ENCODE measurements around the gene RFC1.
"Not testable (repeated sequence)": the region's sequence is repeated elsewhere in the genome, so short reads cannot be mapped to it uniquely, and the experiment has no call there.

The RFC1 gene

GRCh38 chr4:39305912-39306677 lies 60.1 kb downstream of the RFC1 start:
- DNase-seq (ENCODE audit: low read depth) = no peak

- DNase-seq (ENCODE audit: low read depth) = no peak
These were observed 61.5 kb downstream of the RFC1 start for GRCh38 chr4:39304651-39305050.

- DNase-seq (ENCODE audit: low read depth) = no peak
These were observed 62.3 kb downstream of the RFC1 start for GRCh38 chr4:39303871-39304270.

- DNase-seq (ENCODE audit: low read depth) = no peak
These were observed 63.3 kb downstream of the RFC1 start for GRCh38 chr4:39302901-39303300.

GRCh38 chr4:39295784-39296183 lies 70.4 kb downstream of the RFC1 start:
- DNase-seq (ENCODE audit: low read depth) = no peak

- DNase-seq (ENCODE audit: low read depth) = not testable (repeated sequence)
These were observed 73.7 kb downstream of the RFC1 start for GRCh38 chr4:39292433-39292832.

- DNase-seq (ENCODE audit: low read depth) = no peak
These were observed 74.5 kb downstream of the RFC1 start for GRCh38 chr4:39291686-39292085.

GRCh38 chr4:39287223-39287622 lies 78.9 kb downstream of the RFC1 start:
- no peak for DNase-seq (ENCODE audit: low read depth)

GRCh38 chr4:39286263-39286662 lies 79.9 kb downstream of the RFC1 start:
- DNase-seq (ENCODE audit: low read depth) = no peak

- no peak for DNase-seq (ENCODE audit: low read depth)
These were observed 80.3 kb downstream of the RFC1 start for GRCh38 chr4:39285853-39286252.

- DNase-seq (ENCODE audit: low read depth) = no peak
These were observed 80.9 kb downstream of the RFC1 start for GRCh38 chr4:39285111-39285795.

GRCh38 chr4:39280770-39281169 lies 85.4 kb downstream of the RFC1 start:
- no peak for DNase-seq (ENCODE audit: low read depth)

GRCh38 chr4:39279416-39279815 lies 86.7 kb downstream of the RFC1 start:
- DNase-seq (ENCODE audit: low read depth) = no peak

GRCh38 chr4:39278476-39278875 lies 87.7 kb downstream of the RFC1 start:
- DNase-seq (ENCODE audit: low read depth) = no peak

GRCh38 chr4:39277661-39278060 lies 88.5 kb downstream of the RFC1 start:
- DNase-seq (ENCODE audit: low read depth) = not testable (repeated sequence)

- no peak for DNase-seq (ENCODE audit: low read depth)
These were observed 91.7 kb downstream of the RFC1 start for GRCh38 chr4:39274503-39274902.

GRCh38 chr4:39263895-39264294 lies 102.3 kb downstream of the RFC1 start:
- no peak for DNase-seq (ENCODE audit: low read depth)

GRCh38 chr4:39259571-39260330 lies 106.4 kb downstream of the RFC1 start:
- no peak for DNase-seq (ENCODE audit: low read depth)

- DNase-seq (ENCODE audit: low read depth) = no peak
These were observed 109.7 kb downstream of the RFC1 start for GRCh38 chr4:39256436-39256835.

GRCh38 chr4:39255871-39256270 lies 110.3 kb downstream of the RFC1 start:
- no peak for DNase-seq (ENCODE audit: low read depth)

GRCh38 chr4:39255266-39255665 lies 110.9 kb downstream of the RFC1 start:
- no peak for DNase-seq (ENCODE audit: low read depth)

- DNase-seq (ENCODE audit: low read depth) = no peak
These were observed 122.7 kb downstream of the RFC1 start for GRCh38 chr4:39243462-39243861.

Measured in T-helper 22 cell (primary cell).